ENCODE data around the gene CTNNA3.

DNA sequence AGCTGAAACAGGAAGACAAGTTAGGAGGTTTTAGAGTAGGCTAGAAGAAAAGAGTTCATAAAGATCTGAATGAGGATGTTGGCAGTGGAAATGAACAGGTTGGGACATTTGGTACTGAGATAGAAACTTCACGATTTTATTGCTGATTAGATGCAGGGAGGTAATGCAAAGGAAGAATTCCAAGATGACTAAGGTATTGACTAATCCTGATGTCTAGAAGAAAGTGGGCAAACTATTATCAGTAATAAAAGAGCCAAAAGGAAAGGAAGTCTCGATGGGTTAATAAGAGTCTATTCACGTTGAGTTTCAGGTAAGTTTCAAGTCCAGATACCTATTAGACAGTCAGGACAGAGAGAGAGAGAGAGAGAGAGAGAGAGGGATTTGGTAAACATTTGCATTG is 1401.5 kb downstream of the CTNNA3 start:
- TF ChIP-seq, protein P1, sequence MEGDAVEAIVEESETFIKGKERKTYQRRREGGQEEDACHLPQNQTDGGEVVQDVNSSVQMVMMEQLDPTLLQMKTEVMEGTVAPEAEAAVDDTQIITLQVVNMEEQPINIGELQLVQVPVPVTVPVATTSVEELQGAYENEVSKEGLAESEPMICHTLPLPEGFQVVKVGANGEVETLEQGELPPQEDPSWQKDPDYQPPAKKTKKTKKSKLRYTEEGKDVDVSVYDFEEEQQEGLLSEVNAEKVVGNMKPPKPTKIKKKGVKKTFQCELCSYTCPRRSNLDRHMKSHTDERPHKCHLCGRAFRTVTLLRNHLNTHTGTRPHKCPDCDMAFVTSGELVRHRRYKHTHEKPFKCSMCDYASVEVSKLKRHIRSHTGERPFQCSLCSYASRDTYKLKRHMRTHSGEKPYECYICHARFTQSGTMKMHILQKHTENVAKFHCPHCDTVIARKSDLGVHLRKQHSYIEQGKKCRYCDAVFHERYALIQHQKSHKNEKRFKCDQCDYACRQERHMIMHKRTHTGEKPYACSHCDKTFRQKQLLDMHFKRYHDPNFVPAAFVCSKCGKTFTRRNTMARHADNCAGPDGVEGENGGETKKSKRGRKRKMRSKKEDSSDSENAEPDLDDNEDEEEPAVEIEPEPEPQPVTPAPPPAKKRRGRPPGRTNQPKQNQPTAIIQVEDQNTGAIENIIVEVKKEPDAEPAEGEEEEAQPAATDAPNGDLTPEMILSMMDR (IDR thresholded peaks at IDR 0.05): no peak
- TF ChIP-seq POLR2A (IDR thresholded peaks at IDR 0.05): no peak

All from right lobe of liver (tissue), 4 donors.